Measurements from ENCODE around the gene RIPK4.

RIPK4 gene

GRCh38 chr21:41751611-41752011 is 15.2 kb downstream of the RIPK4 start:
- DNase-seq, result no peak

- DNase-seq, result no peak
These were observed 16.2 kb downstream of the RIPK4 start for GRCh38 chr21:41750532-41751151.

- DNase-seq, result peak; percentile 67
These were observed 16.8 kb downstream of the RIPK4 start for GRCh38 chr21:41750051-41750450.

GRCh38 chr21:41749286-41749685 is 17.6 kb downstream of the RIPK4 start:
- DNase-seq, result no peak

- DNase-seq, result no peak
These were observed 18.7 kb downstream of the RIPK4 start for GRCh38 chr21:41747943-41748738.

GRCh38 chr21:41746744-41747006 is 20.2 kb downstream of the RIPK4 start:
- DNase-seq, result no peak

- no peak for DNase-seq
These were observed 20.7 kb downstream of the RIPK4 start for GRCh38 chr21:41745971-41746743.

GRCh38 chr21:41745026-41745820 is 21.6 kb downstream of the RIPK4 start:
- DNase-seq, result no peak

GRCh38 chr21:41744028-41744930 is 22.6 kb downstream of the RIPK4 start:
- DNase-seq, result no peak

GRCh38 chr21:41743321-41744027 is 23.4 kb downstream of the RIPK4 start:
- DNase-seq, result no peak

GRCh38 chr21:41742073-41742875 is 24.6 kb downstream of the RIPK4 start:
- no peak for DNase-seq

GRCh38 chr21:41741253-41742072 is 25.4 kb downstream of the RIPK4 start:
- DNase-seq, result no peak

GRCh38 chr21:41740604-41741252 is 26.1 kb downstream of the RIPK4 start:
- DNase-seq, result no peak

- DNase-seq, result no peak
These were observed 26.9 kb downstream of the RIPK4 start for GRCh38 chr21:41739936-41740335.

GRCh38 chr21:41739011-41739410 is 27.8 kb downstream of the RIPK4 start:
- DNase-seq, result no peak

- DNase-seq, result no peak
These were observed 29.1 kb downstream of the RIPK4 start for GRCh38 chr21:41737651-41738324.

- no peak for DNase-seq
These were observed 30.4 kb downstream of the RIPK4 start for GRCh38 chr21:41736423-41736822.

GRCh38 chr21:41733951-41734689 is 32.7 kb downstream of the RIPK4 start:
- no peak for DNase-seq

Measured in fibroblast of skin of right biceps (primary cell).